Neural progenitor cell (in vitro differentiated cells): ENCODE results near the gene MMP20. TPM values are rescaled to one million over a fixed set of nuclear protein-coding genes. Genes with fewer than 3 reads are reported as not detected.

Source experiments
- DNase-seq: peaks from one replicate; pipeline ENCODE4 v3.0.0-alpha.2; 2016; ENCODE audit warnings: low spot score
- H2AFZ ChIP-seq: fragments of 200-600 bp; sonication (generic); replicated peaks from 2 replicates; pipeline ENCODE4 v1.6.1; 2016; ENCODE audit warnings: antibody characterized with exemption
- H3F3A ChIP-seq: fragments of 200-600 bp; sonication (generic); 2 replicates; pipeline ENCODE4 v1.6.1; 2016; ENCODE audit warnings: antibody characterized with exemption, low read depth
- H3K27ac ChIP-seq: fragments of 200-600 bp; sonication (generic); 2 replicates; pipeline ENCODE4 v1.5.1; 2016; ENCODE audit warnings: mild to moderate bottlenecking
- H3K27me3 ChIP-seq: fragments of 200-600 bp; sonication (generic); 2 replicates; pipeline ENCODE4 v1.6.1; 2016; ENCODE audit warnings: mild to moderate bottlenecking, moderate library complexity
- H3K36me3 ChIP-seq: fragments of 200-600 bp; sonication (generic); 2 replicates; pipeline ENCODE4 v1.5.1; 2016
- H3K4me1 ChIP-seq: fragments of 200-600 bp; sonication (generic); 2 replicates; pipeline ENCODE4 v1.6.1; 2016; ENCODE audit warnings: mixed run types
- H3K4me2 ChIP-seq: fragments of 200-600 bp; sonication (generic); 2 replicates; pipeline ENCODE4 v1.6.1; 2016
- H3K4me3 ChIP-seq: fragments of 200-600 bp; sonication (generic); 2 replicates; pipeline ENCODE4 v1.5.1; 2016
- H3K79me2 ChIP-seq: fragments of 200-600 bp; sonication (generic); 2 replicates; pipeline ENCODE4 v1.6.1; 2016; ENCODE audit warnings: low read depth
- H3K9ac ChIP-seq: fragments of 200-600 bp; sonication (generic); 2 replicates; pipeline ENCODE4 v1.6.1; 2016
- H3K9me3 ChIP-seq: fragments of 200-600 bp; sonication (generic); 2 replicates; pipeline ENCODE4 v1.5.1; 2016; ENCODE audit warnings: low read depth
- H4K20me1 ChIP-seq: fragments of 200-600 bp; sonication (generic); 2 replicates; pipeline ENCODE4 v1.6.1; 2016; ENCODE audit warnings: low read depth
- H3K27ac Mint-ChIP-seq: 3 replicates; pipeline ENCODE4 v1.8.0; 2021; ENCODE audit warnings: mixed read lengths
- H3K27me3 Mint-ChIP-seq: 2 replicates; pipeline ENCODE4 v1.8.0; 2022; ENCODE audit warnings: low read depth, mild to moderate bottlenecking, inconsistent platforms, moderate library complexity, mixed read lengths; ENCODE audit not compliant: insufficient read depth
- H3K36me3 Mint-ChIP-seq: 3 replicates; pipeline ENCODE4 v1.8.0; 2021; ENCODE audit warnings: mixed read lengths
- H3K4me1 Mint-ChIP-seq: 3 replicates; pipeline ENCODE4 v1.8.0; 2021; ENCODE audit warnings: mixed read lengths
- H3K4me3 Mint-ChIP-seq: 3 replicates; pipeline ENCODE4 v1.8.0; 2021; ENCODE audit warnings: mild to moderate bottlenecking, moderate library complexity, mixed read lengths
- H3K9me3 Mint-ChIP-seq: 3 replicates; pipeline ENCODE4 v1.8.0; 2020; ENCODE audit warnings: mixed read lengths
- EZH2 ChIP-seq: fragments of 200-600 bp; sonication (generic); IDR thresholded peaks from 2 replicates; pipeline ENCODE4 v1.6.1; 2017; ENCODE audit warnings: antibody characterized with exemption, mild to moderate bottlenecking, moderate library complexity
- EZH2phosphoT487 ChIP-seq: fragments of 200-600 bp; sonication (generic); IDR thresholded peaks from 2 replicates; pipeline ENCODE4 v1.6.1; 2017; ENCODE audit warnings: antibody characterized with exemption
- total RNA-seq: library from RNA; depleted of rRNA; stranded (reverse); fragments of >200 nt; gene quantifications from 2 replicates; pipeline ENCODE4 v1.2.3, GENCODE V29; 2015; ENCODE audit warnings: low replicate concordance
- TF ChIP-seq, protein P1 (sequence below): fragments of 200-600 bp; sonication (generic); IDR thresholded peaks from 2 replicates; pipeline ENCODE4 v1.5.1; 2017; ENCODE audit warnings: antibody characterized with exemption, mild to moderate bottlenecking

MMP20 gene
- total RNA-seq, 1 donor from 2014 or later = not detected

DNA sequence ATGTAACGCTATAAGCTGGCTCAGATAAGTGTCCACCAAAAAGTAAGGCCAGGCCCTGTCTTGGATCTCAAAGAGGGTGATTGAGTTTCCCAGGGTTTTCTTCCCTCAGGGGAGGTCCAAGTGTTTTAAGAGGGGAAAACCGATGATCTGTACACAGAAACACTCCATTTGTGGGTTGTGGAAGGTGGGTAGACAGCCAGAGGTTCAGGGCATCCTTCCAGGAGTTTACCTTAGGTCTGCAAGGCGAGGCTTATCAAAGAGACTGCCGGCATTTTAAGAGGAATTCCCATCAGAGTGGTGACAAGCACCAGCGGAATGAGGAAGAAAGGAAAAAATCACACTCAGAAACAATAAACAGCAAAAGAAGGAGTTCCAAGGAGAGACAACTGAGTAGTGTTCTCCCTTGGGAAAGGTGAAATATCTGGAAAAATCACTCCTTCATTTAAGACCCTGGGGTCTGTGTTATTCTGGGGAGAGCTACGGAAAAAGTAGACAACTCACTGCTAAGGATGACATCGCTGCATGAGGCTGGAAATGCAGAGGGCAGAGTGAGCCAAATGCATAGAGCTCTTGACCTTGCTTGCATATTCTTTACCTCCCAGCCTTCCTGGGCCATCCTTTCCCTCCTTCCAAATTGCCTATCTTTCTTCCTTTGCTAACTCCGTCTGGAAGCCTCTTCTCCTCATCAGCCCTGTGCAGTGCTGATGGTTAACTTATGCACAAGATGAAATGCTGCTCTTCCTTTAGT lies 72.5 kb downstream of the MMP20 start:
- Histone ChIP-seq H3K9me3 (no peaks in the 10 kb centered on the region), H4K20me1 (no peaks in the 10 kb centered on the region), H3K9ac (no peak overlapping the region), H3K36me3 (no peaks in the 10 kb centered on the region), H2AFZ (no peak overlapping the region), H3F3A (peaks cover 3% of the 10 kb centered on the region), H3K4me1 (peaks cover 18% of the 10 kb centered on the region), H3K4me3 (no peak overlapping the region), H3K27ac (no peak overlapping the region), H3K4me2 (no peak overlapping the region), H3K79me2 (no peaks in the 10 kb centered on the region), H3K27me3 (no peaks in the 10 kb centered on the region)
- Mint-ChIP-seq H3K4me1 (no peaks in the 10 kb centered on the region), H3K27me3 (no peaks in the 10 kb centered on the region), H3K9me3 (no peaks in the 10 kb centered on the region), H3K4me3 (no peak overlapping the region), H3K27ac (no peak overlapping the region), H3K36me3 (no peaks in the 10 kb centered on the region)
- DNase-seq = no peak
- no peak for TF ChIP-seq EZH2phosphoT487
- TF ChIP-seq EZH2 = no peak
- TF ChIP-seq, protein P1, sequence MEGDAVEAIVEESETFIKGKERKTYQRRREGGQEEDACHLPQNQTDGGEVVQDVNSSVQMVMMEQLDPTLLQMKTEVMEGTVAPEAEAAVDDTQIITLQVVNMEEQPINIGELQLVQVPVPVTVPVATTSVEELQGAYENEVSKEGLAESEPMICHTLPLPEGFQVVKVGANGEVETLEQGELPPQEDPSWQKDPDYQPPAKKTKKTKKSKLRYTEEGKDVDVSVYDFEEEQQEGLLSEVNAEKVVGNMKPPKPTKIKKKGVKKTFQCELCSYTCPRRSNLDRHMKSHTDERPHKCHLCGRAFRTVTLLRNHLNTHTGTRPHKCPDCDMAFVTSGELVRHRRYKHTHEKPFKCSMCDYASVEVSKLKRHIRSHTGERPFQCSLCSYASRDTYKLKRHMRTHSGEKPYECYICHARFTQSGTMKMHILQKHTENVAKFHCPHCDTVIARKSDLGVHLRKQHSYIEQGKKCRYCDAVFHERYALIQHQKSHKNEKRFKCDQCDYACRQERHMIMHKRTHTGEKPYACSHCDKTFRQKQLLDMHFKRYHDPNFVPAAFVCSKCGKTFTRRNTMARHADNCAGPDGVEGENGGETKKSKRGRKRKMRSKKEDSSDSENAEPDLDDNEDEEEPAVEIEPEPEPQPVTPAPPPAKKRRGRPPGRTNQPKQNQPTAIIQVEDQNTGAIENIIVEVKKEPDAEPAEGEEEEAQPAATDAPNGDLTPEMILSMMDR = no peak

DNA sequence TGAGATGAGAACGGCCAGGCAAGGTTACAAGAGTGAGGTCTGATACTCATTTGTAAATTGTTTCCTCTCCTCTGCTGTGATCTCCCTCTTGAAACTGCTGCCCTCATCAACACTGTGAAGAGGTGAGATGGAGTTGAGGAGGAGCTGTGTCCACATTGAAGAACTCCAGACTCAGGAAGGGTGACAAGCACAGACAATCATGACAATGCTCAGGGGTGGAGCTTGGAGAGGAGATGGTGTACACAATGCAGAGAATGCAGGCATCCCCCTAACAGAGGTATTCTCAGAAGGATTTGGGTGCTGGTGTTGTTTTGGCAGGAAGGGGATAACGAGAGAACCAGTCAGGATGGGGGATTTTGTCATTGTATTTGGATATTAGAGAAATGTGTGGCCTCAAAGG lies 73.1 kb downstream of the MMP20 start:
- Histone ChIP-seq H3K4me1 (peaks cover 18% of the 10 kb centered on the region), H3K9ac (no peak overlapping the region), H3K36me3 (no peaks in the 10 kb centered on the region), H2AFZ (no peak overlapping the region), H3K27ac (no peak overlapping the region), H3K4me3 (no peak overlapping the region), H3F3A (peaks cover 3% of the 10 kb centered on the region), H3K9me3 (no peaks in the 10 kb centered on the region), H3K27me3 (no peaks in the 10 kb centered on the region), H3K79me2 (no peaks in the 10 kb centered on the region), H4K20me1 (no peaks in the 10 kb centered on the region), H3K4me2 (no peak overlapping the region)
- H3K4me3 Mint-ChIP-seq = no peak overlapping the region
- TF ChIP-seq EZH2 = no peak
- TF ChIP-seq, protein P1 = no peak
- no peak for TF ChIP-seq EZH2phosphoT487
- no peak overlapping the region for H3K27ac Mint-ChIP-seq
- no peaks in the 10 kb centered on the region for H3K27me3 Mint-ChIP-seq
- H3K4me1 Mint-ChIP-seq = no peaks in the 10 kb centered on the region
- no peaks in the 10 kb centered on the region for H3K9me3 Mint-ChIP-seq
- H3K36me3 Mint-ChIP-seq = no peaks in the 10 kb centered on the region
- DNase-seq = no peak

DNA sequence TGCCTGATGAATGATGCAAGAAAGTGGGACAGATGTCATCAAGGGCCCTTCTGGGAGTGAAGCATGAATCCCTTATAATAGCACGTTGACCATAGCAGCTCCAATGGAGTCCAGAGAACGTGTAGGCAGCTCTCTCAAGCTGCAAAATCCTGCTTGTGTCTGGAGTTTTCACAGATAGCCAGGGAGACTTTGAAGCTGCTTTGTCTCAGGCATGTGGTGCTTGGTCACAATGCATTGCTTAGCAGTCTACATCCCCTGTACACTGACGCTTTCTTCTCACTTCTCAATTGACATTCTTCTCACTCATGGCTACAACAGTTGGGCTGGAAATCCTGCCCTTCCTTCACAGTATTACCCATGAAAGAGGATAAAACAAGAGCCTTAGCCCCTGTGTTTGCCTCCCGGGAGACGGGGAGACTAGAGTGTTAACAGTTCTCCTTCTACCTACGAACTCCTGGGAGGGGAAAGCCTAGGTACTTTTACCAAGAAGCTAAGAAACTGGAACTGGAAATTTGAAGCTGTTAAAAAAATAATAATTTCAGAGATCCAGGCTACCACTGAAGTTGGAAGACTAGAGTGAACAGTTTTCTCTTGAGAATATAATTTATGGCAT lies 73.9 kb downstream of the MMP20 start:
- Histone ChIP-seq H3K27me3 (no peaks in the 10 kb centered on the region), H3K4me1 (peaks cover 18% of the 10 kb centered on the region), H3K36me3 (no peaks in the 10 kb centered on the region), H3K4me3 (no peak overlapping the region), H3F3A (peaks cover 3% of the 10 kb centered on the region), H3K9me3 (no peaks in the 10 kb centered on the region), H2AFZ (peak overlapping the region; percentile 64), H3K27ac (no peak overlapping the region), H3K79me2 (no peaks in the 10 kb centered on the region), H4K20me1 (no peaks in the 10 kb centered on the region), H3K4me2 (no peak overlapping the region), H3K9ac (no peak overlapping the region)
- H3K36me3 Mint-ChIP-seq = no peaks in the 10 kb centered on the region
- H3K27ac Mint-ChIP-seq = no peak overlapping the region
- peak; percentile 12 for DNase-seq
- H3K9me3 Mint-ChIP-seq = no peaks in the 10 kb centered on the region
- H3K27me3 Mint-ChIP-seq = no peaks in the 10 kb centered on the region
- no peak overlapping the region for H3K4me3 Mint-ChIP-seq
- H3K4me1 Mint-ChIP-seq = no peaks in the 10 kb centered on the region
- TF ChIP-seq, protein P1 = no peak
- no peak for TF ChIP-seq EZH2phosphoT487
- no peak for TF ChIP-seq EZH2
